DMS153 (cell line): ENCODE data around the gene PRR7.

Source experiments
- DNase-seq: peaks from one replicate; lab custom pipeline; 2025; lab: John Stamatoyannopoulos, UW

The PRR7 gene

GRCh38 chr5:177469750-177470525 is 23.3 kb downstream of the PRR7 start:
- DNase-seq, result no peak

GRCh38 chr5:177470759-177471536 is 24.3 kb downstream of the PRR7 start:
- DNase-seq, result no peak

GRCh38 chr5:177471610-177472356 is 25.2 kb downstream of the PRR7 start:
- no peak for DNase-seq

DNA sequence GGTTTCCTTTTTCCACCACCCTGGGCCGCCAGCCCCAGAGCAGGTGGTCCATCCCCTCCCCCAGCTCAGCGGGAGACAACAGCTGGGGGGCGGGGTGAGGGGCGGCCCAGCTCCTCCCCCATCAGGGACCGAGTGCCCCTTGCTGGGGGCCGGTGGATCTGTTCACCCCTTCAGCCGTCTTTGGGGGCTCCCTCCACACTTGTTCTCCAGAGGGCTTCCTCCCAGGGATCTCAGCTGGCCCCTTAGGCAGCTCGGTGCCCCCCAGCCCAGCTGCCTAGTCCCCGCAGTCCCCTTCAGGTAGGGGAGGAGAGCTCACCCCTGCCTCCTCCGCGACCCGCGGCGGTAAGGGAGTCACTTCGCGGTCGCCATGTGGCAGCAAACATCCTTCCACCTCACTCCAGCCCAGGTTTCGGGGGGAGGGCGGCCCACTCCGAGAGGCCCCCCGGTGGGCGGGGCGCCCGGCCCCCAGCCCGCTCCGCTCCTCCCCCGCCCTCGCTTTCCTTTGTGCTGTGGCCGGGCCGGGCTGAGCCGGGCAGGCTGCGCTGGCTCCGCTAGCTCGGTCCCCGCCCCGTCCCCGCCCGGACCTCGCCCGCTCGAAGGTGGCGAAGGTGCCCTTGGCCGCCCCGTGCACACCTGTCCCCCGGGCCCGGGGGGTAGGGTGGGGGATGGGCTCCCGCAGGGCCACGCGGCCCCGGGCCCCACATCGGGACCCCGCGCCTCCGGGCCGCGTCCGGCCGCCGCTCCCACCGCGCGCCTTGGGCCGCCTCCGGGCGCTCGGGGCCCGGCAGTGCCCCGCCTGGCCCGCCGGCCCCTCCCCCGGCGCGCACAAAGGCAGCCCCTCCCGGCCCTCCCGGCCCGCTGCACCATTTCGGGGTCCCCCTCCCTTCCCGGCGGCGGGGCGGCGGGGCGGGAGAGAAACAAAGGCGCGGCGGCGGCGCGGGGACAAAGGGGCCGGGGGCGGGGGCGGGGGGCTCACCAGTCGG is 26.1 kb downstream of the PRR7 start:
- no peak for DNase-seq

DNA sequence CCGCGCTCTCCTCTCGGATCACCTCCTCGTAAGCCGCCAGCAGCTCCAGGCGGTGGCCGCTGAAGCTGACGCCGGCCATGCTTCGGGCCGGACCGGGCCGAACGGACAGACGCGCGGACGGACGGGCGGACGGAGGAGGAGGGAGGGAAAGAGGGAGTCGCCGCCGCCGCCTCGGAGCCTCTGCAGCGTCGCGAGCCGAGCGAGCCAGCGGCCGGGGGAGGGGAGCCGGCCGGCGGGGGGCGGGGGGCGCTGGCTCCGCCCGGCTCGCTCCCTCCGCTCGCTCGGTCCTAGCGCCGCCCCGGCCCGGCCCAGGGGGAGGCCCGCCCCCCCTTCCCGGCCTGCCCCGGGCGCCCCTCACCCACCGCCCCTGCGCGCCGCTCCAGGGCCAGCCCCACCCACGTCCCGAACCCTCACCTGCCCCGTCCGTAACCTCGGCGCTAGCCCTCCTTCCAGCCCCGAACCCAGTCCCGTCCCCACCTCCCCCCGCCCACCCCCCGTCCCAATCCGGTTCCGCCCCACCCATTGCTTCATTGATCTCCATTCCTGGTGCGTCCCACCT is 26.9 kb downstream of the PRR7 start, which contains the start of gene DBN1:
Gene DBN1, minus strand, starts transcription at position 192 of the 559 bp plus-strand sequence. Its CDS starts 113 bp downstream, at position 79.
- DNase-seq, result no peak

DNA sequence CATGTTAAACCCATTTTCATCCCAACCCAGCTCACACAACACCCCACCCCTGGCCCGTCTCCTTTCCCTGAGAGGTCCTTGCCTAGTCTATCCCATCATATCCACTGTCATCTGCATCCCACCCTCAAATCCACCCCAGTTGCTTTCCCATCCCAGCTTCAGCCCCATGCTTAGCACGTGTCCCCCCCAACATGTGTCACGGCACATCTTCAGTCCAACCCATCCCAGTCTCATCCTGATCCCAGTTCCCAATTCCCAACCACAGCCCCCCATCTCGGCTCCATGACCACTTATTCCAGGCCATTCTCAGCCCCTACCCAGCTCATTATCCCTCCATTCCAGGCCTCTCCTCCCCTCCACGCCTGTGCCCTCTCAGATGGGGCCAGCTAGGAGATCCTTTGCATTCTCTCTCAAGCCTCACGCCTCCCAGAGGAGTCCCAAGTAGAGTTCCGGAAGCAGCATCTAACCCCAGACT is 27.4 kb downstream of the PRR7 start:
- DNase-seq, result no peak

DNA sequence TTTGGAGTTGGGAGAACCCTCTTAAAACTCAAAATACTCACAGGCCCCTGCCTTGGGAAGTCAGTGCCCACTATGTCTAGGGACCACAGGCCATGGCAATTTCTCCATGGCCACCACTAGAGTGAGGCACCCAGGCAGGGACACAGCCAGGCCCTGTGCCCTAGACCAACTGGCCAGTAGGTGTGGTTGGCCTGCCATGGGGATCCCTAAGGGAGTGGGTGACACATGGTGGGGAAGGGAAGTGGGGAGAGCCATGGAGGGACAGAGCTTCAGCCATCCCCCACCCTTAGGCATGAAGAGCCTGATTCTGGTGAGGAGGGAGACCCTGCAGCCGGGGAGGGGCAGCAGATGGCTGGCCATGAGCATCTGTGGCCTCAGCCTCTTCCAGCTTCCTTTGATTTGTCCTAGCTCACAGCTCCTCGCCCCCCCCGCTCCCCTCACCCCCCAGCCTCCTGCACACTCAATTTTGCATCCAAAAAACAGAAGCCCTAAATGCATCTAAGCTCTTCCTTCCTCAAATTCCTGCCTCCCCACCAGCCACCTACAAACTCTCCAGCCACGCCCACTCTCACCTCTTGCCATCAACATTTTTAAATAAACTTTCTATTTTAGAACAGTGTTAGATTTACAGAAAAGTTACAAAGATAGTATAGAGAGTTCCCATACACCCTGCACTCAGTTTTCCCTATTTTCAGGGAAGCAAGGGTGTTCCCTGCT is 28.4 kb downstream of the PRR7 start:
- DNase-seq, result no peak

GRCh38 chr5:177475563-177476427 is 29.2 kb downstream of the PRR7 start:
- DNase-seq, result no peak

DNA sequence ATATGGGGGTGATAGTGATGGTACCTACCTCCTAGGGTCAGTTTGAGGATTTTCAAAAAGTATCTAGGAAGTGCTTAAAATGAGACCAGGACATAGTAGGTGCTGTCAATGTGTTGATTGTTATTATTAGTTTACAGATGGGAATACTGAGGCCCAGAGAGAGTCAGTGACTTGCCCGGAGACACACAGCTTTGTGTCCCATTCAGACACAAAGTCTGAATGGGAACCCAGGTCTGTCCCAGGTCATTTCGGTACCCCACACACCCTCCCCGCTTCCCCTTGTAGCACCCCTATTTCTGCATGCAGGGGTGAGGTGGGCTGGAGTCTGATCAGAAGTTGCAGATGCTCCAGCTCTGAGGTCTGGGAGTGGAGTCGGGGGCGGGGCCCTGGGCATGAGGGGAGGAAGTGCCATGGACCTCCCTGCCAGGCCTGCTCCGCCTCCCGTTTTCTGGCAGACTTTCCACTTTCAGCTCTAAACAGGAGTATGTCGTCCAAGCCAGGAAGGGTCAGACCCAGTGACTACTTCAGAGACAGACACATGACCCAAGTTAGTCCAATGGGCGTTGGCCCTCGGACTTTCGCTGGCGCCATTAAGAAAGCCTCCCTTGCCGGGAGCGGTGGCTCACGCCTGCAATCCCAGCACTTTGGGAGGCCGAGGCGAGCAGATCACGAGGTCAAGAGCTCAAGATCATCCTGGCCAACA is 30.1 kb downstream of the PRR7 start:
- no peak for DNase-seq

GRCh38 chr5:177477701-177478477 is 31.3 kb downstream of the PRR7 start:
- DNase-seq, result no peak

DNA sequence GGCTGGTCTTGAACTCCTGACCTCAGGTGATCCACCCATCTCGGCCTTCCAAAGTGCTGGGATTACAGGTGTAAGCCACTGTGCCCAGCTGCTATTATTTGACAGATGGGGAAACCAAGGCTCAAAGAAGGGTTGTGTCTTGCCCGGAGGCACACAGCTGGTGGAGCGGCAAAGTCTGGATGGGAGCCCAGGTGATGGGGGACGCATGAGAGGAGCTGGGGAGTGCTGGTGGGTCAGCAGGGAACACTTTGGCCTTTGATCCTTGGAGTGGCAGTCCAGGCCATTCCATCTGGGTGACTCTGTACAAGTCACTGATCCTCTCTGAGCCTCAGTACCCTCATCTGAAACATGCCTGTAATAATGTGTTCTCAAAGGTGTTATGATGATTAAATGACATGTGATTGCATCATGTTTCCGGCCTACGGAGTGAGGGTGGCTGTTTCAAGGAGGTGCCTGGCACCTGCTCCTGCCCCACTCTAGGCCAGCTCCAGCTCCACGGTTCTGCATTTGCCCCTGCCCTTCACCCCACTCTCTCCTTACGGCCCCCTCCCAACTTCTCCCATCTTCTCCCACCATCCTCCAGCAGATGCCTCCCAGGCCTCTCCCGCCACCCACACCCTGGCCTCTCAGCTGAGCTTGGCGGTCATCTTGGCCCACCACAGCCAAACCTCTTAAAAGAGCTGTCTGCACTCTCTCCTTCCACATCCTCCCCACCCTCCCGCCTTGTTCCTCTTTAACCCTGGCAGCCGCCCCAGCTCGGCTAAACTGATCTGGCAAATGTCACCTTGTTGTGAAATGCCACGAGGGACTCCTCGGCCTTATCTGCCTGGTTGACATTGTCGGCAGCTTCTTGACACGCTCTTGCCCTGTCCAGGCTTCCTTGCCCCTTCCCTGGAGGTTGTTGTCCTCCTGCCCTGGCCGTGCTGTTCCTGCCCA is 32.4 kb downstream of the PRR7 start:
- no peak for DNase-seq

DNA sequence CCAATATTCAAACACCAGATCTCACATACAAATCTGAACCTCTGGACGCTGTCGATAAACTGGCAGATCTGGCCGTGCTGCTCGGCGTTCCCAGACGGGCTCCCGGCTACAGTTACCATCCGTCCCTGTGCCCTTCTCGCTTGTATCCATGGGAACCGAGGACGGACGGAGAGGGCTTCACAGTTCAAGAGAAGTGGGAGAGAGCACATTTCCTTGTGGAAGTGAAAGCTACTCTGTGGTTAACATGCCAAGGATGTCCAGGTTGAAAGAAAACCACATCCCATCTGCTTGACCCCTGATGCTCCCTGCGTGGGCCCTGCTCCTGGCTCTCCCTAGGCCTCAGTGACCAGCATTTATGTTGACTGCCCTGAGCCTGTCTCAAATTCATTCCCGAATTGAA is 33.2 kb downstream of the PRR7 start:
- no peak for DNase-seq

DNA sequence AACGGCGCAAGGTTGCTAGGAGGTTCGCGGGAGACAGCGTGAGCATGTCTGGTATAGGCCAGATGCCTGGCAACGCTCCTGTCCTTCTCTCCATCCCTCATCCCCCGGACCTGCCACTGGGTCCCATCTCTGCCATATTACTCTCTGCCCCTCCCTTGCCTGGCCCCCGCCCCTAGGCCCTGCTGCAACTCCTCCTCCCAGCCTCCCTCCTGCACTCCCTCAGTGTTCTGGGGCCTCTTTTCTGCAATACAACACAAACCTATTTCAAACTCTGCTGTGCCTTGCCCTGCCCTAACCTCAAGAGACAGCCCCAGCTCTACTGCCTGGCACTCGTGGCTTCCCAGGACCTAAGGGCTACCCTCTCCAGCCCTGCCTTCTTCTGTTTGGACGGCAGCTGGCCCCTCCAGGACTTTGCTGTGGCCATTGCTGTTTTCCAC is 35.8 kb downstream of the PRR7 start:
- DNase-seq, result no peak

- DNase-seq, result no peak
Measured at GRCh38 chr5:177483042-177483441, 36.4 kb downstream of the PRR7 start.

GRCh38 chr5:177483994-177484901 is 37.6 kb downstream of the PRR7 start:
- DNase-seq, result no peak
